ENCODE results near the gene DAGLB.
"Not testable (repeated sequence)": the region's sequence is repeated elsewhere in the genome, so short reads cannot be mapped to it uniquely, and the experiment has no call there.

Gene DAGLB

DNA sequence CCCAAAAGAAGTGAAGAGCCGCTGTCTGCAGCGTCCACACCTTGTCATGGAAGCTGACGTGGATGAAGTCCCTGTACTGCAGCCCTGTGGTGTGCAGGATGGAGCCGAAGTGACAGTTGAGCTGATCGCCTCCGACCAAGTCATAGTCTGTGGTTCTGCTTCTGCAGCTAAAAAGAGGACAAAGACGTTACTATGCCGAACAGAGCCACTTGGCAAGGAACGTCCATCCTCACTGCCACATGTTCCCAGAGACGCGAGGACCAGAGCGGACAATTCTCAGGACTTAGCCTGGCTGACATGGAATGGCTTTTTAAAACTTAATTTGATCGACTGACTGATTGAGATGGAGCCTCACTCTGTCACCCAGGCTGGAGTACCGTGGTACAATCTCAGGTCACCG lies 21.8 kb downstream of the DAGLB start:
- no peak for DNase-seq

DNA sequence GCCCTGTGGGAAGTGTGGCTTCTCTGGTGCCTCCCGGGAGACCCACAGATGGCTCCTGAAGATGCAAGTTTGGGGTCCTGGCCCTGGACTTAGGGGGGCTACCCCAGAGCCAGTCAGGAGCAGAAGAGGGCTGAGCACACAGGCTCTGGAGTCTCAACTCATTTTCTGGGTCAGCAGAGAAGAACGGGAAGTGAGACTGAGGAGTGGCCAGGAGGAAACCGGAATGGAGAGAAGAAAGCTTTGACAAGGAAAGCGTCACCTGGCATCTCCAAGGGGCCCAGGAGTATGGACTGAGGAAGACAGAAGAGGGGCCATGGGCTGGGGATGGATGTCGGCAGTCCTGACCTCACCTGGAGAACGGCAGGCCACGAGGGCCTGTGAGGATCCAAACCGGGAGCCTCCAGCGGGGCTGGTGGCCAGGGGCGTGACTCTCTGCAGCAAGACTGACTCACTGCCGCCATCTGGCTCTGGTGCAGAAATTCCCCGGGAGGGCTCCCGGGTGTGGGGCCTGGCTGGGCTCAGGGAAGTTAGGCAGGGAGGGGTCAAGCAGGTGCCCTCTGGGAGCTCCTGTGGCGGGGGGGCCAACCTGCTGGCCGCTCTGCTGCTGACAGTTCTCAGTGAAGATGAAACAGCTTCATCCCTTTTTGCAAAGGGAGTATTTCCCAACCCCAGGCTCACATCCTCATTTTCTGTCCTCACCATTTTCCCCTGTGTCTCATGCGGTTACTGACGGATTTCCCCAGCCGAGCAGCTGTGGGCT lies 23.6 kb downstream of the DAGLB start:
- no peak for DNase-seq

DNA sequence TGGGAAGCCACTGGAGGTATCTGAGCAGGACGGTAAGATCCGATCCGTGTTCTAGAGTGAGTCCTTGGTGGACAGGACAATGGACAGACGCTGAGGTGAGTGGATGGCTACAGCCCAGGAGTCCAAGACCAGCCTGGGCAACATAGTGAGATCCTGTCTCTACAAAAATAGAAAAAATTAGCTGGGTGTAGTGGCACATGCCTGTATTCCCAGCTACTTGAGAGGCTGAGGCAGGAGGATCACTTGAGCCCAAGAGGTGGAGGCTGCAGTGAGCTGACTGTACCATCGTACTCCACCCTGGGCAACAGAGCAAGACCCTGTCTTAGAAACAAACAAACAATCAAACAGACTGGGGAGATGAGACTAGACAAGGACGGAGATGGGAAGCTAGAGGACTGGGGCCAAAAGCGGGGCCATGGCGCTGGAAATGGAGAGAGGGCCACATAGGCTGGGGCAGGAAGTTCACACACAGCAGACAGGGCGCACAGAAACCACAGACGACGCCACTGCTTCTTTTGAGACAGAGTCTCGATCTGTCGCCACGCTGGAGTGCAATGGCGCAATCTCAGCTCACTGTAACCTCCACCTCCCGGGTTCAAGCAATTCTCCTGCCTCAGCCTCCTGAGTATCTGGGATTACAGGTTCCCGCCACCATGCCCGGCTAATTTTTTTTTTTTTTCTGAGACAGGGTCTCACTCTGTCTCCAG lies 24.7 kb downstream of the DAGLB start:
- DNase-seq, result no peak

DNA sequence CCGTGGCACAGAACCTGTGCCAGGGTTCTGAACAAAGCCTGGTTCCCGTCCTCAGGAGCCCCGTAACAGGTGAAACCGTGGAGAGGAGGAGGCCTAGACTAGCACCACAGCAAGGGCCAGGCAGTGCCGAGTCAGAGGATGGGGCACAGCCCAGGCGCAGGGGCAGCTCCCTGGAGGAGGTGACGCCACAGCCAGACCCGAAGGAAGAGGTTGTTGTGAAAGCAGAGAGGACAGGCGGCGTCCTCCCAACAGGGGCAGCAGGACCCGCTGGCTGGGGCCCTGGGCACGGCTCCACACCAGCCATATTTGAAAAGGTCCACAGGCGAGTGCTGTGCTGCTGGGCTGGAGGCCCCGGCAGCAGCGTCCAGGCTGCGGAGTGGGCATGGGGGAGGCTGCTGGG lies 25.7 kb downstream of the DAGLB start:
- no peak for DNase-seq

DNA sequence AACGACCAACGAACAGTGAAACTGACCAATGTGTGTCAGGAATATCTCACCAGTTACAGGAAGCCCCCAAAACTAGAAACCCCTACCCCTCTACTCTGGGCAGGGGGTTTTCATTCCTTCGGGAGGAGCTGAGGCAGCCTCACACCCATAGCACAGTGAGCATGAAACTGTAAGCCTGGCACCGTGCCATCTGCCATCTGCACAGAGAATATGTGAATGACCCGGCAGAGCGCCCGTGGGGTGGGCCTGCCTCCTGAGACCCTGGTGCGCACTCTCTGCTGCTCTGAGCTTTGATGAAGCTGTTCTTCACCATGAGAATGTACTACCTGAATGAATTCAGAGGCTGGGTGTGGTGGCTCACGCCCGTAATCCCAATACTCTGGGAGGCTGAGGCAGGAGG lies 27.1 kb downstream of the DAGLB start:
- DNase-seq, result no peak

DNA sequence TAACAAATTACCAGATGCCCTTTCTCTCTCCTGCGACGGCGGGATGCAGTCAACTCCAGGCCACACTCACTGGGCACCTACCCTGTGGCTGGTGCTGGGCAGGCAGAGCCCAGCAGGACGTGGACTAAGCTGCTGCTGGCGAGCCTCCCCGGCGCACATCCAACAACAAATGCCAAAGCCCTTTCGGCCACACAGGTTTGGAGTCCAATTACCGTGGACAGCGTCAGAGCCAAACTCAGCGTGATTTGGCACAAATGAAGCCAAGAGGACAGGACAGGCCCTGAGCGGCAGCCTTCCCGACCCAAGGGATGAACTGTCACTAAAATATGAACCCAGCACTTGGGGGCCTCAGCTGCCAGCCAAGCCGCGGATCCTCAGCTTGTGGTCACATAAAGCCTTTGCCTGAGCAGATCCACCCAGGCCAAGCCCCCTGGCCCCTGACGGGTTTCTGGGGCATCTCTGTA lies 28.4 kb downstream of the DAGLB start:
- DNase-seq, result no peak

DNA sequence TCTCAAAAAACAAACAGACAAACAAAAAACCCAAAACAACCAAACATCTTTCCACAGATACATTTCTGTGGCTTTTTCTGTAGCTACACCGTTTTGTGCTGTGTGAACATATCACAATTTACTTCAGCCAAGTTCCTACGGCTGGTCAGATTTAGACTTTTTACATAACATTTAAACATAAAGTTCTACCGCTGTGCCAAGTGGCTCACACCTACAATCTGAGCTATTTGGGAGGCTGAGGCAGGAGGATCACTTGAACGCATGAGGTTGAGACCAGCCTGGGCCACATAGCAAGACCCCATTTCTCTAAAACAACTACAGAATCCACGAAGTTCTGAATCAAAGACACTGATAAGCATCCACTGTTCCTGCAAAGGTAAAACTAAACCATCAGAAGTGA lies 30.3 kb downstream of the DAGLB start:
- DNase-seq, result no peak

DNA sequence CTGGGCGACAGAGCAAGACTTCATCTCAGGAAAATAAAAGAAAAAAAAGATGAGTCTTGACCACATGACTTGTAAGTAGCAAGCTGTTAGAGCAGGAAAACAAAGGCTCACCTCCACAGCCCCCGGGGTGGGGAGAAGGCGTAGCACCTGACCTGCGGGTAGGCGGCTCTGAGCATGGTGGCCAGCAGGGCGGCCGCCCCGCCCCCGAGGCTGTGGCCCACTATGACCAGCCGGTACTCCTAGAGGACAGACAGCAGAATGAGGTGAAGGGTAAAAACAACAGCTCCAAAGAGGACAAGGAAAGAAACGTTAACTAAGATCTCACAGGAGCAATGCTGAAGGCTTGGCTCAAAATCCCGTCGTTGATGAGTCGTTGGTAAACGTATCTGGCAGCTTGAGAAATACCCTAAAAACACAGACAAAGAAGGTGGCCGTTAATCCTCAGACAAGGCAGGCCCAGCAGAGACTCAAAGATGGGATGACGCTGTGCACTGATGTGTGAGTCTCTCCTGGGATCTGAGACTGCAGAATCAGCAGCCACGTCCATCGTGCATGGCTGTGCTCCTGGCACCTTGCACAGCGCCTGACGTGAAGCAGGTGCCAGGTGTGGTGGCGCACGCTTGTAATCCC lies 31.1 kb downstream of the DAGLB start:
- DNase-seq, result no peak

DNA sequence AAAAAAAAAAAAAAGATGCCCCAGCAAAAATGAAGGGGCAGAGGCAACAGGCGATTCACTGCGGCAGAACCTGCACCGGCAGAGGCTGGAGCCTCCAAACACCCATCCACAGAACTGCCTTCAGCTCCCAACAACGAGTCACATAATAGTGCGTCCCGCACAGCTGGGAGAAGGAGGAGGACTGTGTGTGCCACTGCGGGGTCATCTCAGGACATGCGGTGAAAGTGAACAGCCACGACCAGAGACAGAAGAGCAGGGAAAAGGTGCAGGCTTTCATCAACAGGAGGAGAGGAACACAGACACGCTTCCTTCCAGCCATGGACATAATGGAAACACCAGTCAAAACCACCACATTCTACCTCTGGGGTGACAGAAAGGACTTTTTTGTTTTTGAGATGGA lies 34.1 kb downstream of the DAGLB start:
- no peak for DNase-seq

DNA sequence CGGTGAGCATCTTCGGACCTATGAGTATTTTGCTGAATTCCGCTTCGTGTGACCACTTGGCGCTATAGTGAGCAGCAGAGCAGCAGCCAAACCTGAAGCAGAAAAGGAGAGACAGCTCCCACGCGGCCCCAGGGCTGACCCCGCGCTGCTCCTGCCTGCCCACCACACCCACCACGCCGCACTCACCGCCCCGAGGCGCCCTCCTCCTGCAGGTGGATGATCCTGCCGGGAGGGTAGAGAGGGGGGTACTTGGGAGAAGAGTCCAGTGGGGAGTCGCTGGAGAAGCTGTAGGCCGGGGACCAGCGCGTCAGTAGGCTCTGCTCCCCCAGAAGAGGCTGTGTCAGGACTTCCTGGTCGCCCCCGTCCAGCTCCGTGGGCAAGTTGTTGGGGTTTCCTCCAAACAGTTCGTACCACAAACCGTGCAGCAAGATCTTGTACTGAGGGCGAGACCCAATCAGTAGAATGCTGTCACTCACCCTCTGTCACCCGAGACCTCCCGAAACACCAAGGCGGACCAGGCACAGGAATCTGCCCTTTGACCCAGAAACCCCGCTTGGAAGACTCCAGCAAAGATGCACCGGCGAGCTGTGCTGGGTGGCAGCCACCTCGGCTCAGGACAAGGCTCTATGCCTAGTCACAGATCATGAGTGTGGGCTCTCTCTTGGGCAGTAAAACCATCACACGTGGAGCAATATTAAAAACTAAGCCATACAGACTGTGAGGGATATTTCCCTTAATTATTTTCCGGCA lies 37.6 kb downstream of the DAGLB start:
- no peak for DNase-seq

DNA sequence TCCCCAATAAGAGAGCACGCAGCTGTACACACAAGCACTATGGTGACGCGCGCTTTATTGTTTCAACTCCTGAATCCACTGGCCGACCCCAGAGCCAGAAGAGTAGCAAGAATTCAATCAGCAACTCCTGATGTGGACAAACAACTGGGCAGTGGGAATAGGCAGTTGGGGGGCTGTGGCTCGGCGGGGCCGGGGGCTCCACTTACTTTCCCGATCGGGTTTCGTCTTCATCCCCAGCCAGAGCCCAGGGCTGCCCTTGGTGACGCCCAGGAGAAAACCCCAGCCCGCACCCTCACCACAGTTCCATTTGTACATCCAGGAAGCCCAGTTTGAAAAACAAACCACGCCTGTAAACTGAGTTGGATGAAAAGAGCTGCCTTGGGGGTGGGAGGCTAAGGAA lies 38.7 kb downstream of the DAGLB start:
- no peak for DNase-seq

DNA sequence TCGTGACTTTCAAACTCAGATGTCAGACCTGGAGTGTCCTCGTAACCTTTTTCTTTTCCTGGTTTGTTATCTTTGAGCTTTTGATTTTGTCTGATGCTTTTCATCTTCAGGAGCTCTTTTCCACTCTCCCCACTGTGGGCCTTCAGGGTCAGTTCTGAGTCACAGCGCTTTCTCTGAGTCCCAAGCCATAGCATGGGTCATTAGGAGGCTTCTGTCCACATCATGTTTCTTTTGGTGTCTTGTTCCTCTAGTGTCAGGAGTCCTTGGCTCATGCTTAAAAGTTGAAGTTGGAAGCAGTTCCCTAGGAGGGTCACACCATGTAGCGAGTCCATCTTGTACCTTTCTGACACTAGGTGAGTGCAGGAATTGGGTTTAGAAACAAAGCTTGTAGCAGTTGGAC lies 40.3 kb downstream of the DAGLB start:
- no peak for DNase-seq

DNA sequence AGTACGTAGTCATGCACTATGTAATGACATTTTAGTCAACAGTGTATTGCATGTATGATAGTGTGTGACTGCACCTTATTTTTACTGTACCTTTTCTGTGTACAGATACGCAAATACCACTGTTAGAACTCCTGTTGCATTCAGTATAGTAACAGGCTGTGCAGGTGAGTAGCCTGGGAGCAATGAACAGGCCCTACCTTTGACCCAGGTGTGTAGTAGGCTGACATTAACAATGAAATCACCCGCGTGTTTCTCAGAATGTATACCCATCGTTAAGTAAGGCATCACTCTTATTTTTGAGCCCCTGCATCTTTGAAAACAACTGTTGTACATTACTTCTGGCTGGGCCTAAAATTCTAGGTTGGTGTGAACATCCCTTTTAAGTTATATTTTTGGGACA lies 41.6 kb downstream of the DAGLB start:
- DNase-seq, result no peak

DNA sequence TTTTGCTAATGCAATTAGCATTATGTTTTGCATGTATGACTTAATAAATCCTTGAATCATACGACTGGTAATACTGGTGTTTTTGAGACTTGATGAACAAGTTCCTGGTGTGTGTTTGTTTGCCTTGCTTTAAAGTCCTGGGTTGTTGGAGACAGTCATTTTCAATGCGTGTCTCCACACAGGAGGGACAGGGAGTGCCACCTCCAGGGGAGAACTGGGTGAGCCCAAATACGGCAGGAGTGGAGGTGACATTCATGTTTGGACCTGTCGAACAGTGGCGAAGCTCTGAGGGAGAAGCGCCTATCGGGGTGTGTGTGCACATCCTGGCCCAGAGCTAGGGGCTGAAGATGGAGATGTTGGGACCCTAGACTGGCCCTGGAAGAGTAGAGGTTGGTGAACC lies 43.8 kb downstream of the DAGLB start:
- DNase-seq, result no peak

DNA sequence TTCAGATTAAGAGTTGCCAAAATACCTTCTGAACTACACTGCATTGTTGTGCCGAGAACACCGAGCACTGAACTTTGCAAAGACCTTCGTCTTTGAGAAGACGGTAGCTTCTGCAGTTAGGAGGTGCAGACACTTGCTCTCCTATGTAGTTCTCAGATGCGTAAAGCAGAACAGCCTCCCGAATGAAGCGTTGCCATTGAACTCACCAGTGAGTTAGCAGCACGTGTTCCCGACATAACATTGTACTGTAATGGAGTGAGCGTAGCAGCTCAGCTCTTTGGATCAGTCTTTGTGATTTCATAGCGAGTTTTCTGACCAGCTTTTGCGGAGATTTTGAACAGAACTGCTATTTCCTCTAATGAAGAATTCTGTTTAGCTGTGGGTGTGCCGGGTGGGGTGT lies 45.0 kb downstream of the DAGLB start:
- no peak for DNase-seq

DNA sequence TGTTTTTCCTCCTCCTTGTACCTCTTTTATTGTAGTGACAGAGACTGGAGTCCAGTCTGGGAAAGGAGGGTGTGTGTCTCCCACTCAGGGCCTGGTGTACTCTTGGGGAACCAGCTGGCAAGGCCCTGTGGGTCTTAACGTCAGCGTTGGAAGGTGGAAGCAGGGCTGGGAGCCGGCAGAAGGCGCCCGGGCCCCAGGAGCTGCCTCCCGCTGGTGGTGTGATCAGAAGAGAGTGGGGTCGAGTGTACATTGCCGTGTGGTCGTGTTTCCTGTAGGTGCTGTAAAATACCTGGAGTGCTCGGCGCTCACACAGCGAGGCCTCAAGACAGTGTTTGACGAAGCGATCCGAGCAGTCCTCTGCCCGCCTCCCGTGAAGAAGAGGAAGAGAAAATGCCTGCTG lies 45.7 kb downstream of the DAGLB start:
- no peak for DNase-seq

DNA sequence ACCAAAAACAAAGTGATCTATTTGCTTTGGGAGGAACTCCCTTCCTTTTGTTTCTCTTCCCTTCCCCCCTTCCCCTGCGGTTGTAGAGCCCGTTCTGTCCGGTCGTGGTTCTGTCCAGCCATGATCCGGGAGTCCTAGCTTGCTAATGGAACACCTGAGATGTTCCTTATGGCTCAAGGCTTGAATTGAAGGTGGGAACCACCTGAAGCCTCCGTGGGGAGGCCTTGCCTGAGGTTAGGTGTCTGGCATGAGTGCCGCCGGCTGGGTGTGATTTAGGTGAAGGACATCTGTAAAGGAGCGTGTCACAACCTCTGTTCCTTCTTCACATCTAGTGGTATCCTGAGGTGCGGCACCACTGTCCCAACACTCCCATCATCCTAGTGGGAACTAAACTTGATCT lies 46.2 kb downstream of the DAGLB start:
- DNase-seq, result no peak

DNA sequence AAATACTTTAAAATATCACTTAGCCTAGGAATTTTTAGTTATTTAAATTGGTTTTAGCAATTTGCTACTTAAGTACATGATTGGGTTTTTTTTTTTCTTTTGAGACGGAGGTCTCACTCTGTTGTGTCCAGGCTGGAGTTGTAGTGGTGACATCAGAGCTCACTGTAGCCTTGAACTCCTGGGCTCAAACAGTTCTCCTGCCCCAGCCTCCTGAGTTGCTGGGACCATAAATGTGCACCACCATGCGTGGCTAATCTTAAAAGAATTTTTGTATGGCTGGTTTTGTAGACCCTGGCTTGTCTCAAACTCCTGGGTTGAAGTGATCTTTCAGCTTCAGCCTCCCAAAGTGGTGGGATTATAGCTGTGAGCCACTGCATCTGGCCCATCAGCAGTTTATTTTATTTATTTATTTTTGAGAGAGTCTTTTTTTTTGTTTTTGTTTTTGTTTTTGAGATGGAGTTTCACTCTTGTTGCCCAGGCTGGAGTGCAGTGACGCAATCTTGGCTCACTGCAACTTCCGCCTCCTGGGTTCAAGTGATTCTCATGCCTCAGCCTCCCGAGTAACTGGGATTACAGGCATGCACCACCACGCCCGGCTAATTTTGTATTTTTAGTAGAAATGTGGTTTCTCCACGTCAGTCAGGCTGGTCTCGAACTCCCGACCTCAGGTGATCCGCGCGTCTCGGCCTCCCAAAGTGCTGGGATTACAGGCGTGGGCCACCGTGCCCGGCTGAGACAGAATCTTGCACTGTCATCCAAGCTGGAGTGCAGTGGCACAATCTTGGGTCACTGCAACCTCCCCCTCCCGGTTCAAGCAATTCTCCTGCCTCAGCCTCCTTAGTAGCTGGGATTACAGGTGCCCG lies 47.3 kb downstream of the DAGLB start:
- not testable (repeated sequence) for DNase-seq

DNA sequence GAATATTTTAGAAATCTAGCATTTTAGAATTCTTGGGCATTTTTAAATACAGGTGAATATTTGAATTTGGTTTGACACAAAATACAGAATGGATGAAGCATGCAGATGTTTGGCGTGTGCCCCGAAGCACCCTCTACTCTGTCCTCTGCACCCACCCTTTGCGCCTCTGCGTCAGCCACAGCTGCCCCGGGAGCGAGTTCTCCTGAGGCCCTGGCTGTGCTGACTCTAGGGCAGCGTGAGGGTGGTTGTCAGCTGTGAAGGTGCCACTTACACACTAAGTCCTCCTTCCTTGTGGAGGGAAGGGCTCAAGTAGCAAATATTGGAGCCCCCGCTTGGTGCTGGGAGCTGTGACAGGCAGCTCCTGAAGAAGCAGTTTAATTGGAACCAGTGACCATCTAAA lies 48.4 kb downstream of the DAGLB start:
- no peak for DNase-seq

DNA sequence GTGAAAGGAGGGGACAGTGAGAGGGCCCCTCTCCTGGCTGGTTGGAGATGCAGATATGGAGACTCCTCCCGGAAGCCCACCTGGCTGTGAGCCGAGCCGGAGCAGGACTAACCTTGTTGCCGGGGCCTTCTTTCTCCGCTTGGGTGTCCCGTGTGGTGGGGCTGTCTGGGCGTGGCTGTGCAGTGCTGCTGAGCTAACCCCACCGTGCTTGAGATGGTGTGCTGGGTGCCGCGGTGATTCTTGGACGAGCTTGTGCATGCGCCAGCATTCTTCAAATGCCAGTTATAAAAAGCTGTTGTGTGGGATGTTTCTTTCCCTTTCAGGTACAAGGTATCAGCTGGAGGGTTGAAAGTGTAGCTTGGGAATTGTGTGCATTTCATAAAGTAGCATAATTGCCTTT lies 48.8 kb downstream of the DAGLB start:
- DNase-seq, result no peak

DNA sequence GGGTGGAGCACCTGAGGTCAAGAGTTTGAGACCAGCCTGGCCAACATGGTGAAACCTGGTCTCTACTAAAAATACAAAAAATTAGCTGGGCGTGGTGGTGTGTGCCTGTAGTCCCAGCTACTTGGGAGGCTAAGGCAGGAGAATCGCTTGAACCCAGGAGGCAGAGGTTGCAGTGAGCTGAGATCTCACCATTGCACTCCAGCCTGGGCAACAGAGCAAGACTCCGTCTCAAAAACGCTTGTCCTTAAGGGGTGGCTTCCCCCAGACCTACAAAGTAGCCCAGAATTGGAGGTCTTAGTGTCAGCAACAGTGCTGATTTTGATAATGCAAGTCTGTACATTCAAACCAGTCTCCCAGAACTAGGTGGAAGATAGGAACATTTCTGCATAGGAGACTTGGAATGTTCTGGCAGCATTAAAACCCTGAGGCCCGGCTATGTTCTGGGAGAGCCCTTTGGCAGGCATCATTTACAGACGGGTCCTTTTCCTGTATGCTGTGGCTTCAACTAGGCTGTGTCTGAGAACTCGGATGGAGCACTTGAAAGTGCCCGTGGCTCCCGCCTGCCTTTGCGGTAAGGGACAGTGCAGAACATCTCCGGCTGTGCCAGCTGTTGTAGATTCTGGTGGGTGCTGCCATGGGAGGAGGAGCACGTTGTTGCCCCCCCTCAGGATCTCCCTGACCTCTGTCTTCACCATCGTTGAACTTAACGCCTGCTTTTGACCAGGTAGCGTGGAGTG lies 49.8 kb downstream of the DAGLB start:
- not testable (repeated sequence) for DNase-seq

Measured in NCI-H82 (cell line).